Spleen (tissue), 13 donors: Measurements from ENCODE around the gene APBB1IP. TPM values are rescaled to one million over a fixed set of nuclear protein-coding genes. Genes with fewer than 3 reads are reported as not detected.
"Not testable (repeated sequence)": the region's sequence is repeated elsewhere in the genome, so short reads cannot be mapped to it uniquely, and the experiment has no call there.

Experiments used
- DNase-seq: peaks from one replicate; pipeline ENCODE4 v3.0.0-alpha.2; 2020
- H3K27ac ChIP-seq, 8 donors: fragments of 200-600 bp; sonication (generic) in 7 of 8; 1 replicate in 4 of 8; 2 replicates in 4 of 8; pipeline versions ENCODE4 v1.5.0 to v1.8.0; 2016 to 2021; ENCODE audit warnings: inconsistent platforms in 4 of 8, mild to moderate bottlenecking in 4 of 8, moderate library complexity in 1 of 8
- H3K27me3 ChIP-seq, 7 donors: fragments of 200-600 bp; sonication (generic) in 6 of 7; replicated peaks in 1 of 7; 1 replicate in 4 of 7; 2 replicates in 3 of 7; pipeline versions ENCODE4 v1.5.0 to v1.8.0; 2016 to 2021; ENCODE audit warnings: inconsistent platforms in 3 of 7, mild to moderate bottlenecking in 1 of 7
- H3K36me3 ChIP-seq, 6 donors: fragments of 200-600 bp; sonication (generic) in 5 of 6; 1 replicate in 4 of 6; 2 replicates in 2 of 6; pipeline versions ENCODE4 v1.5.0 to v1.8.0; 2016 to 2021; ENCODE audit warnings: inconsistent platforms in 2 of 6
- H3K4me1 ChIP-seq, 6 donors: fragments of 200-600 bp; sonication (generic) in 5 of 6; 1 replicate in 3 of 6; 2 replicates in 3 of 6; pipeline versions ENCODE4 v1.5.0 to v1.8.0; 2016 to 2021; ENCODE audit warnings: inconsistent platforms in 3 of 6
- H3K4me3 ChIP-seq, 8 donors: fragments of 200-600 bp; sonication (generic) in 7 of 8; 1 replicate in 4 of 8; 2 replicates in 4 of 8; pipeline versions ENCODE4 v1.5.0 to v1.8.0; 2016 to 2021; ENCODE audit warnings: inconsistent platforms in 4 of 8, mild to moderate bottlenecking in 4 of 8, moderate library complexity in 2 of 8
- H3K9me3 ChIP-seq, 8 donors: fragments of 200-600 bp; sonication (generic) in 7 of 8; 1 replicate in 4 of 8; 2 replicates in 4 of 8; pipeline versions ENCODE4 v1.5.0 to v1.8.0; 2016 to 2021; ENCODE audit warnings: inconsistent platforms in 4 of 8
- POLR2A ChIP-seq, 3 donors: fragments of 450-650 bp; IDR thresholded peaks; one replicate each; pipeline ENCODE4 v1.5.1; 2017; ENCODE audit warnings: antibody characterized with exemption in 3 of 3, mild to moderate bottlenecking in 1 of 3
- POLR2AphosphoS5 ChIP-seq, 3 donors: sonication (generic); formaldehyde crosslinking; IDR thresholded peaks; one replicate each; pipeline ENCODE4 v1.5.1; 2017; ENCODE audit warnings: antibody characterized with exemption in 3 of 3
- WGBS, 5 donors: extraction: QIAGEN DNeasy Blood & Tissue Kit in 3 of 5; methylation state at CpG; one replicate each; pipeline versions ENCODE4 v1.1.5 to v1.1.7; 2013 to 2018; 5-methylcytosine and 5-hydroxymethylcytosine counted together
- intact Hi-C: fragments of 100-400 bp; cut with DNase I; formaldehyde crosslinking; loops from one replicate; pipeline ENCODE4 v1.15.0; 2023; ENCODE audit warnings: low total_unique reads
- long read RNA-seq, 2 donors: transcript quantifications; one replicate each; lab custom pipeline, GENCODE V29; 2026
- polyA plus RNA-seq, 3 donors: library from polyadenylated mRNA; stranded (reverse); fragments of 200-250 nt; gene quantifications; one replicate each; pipeline ENCODE4 v1.2.1, GENCODE V29; 2013
- total RNA-seq, 7 donors: library from RNA; depleted of rRNA in 3 of 7; stranded (reverse); fragments of >200 nt in 3 of 7; fragmentation: NEBNext Ultra II Directional in 4 of 7; extraction: Animal tissue kit (Norgen Biotek cat#: 25700) in 4 of 7; gene quantifications; one replicate each; pipeline versions ENCODE4 v1.1.0 to v1.2.1, GENCODE V29; 2016 to 2021
- TF ChIP-seq, protein P1 (sequence below), 11 experiments: fragments of 200-600 bp in 7 of 11; fragments of 450-650 bp in 4 of 11; sonication (generic) in 4 of 11; IDR thresholded peaks in 8 of 11; conservative IDR thresholded peaks in 3 of 11; 1 replicate in 7 of 11; 2 replicates in 4 of 11; pipeline versions ENCODE4 v1.4.0 to v1.8.0; 2016 to 2021; ENCODE audit warnings: antibody characterized with exemption in 11 of 11, inconsistent platforms in 4 of 11, mild to moderate bottlenecking in 1 of 11
- donor health status: healthy with polysubstance abuse.
- donor health status: DM: no; HTN: no; CAD: no; lungs with moderate emphysema.
- donor health status: DM: no; HTN: no; CAD: no.
- donor health status: Bipolar disorder and iron deficiency.
- donor health status: healthy.
- donor health status: DM: no; HTN: no; CAD: no.
- donor health status: DM: yes; HTN: yes; CAD: no.

APBB1IP gene, protein sequence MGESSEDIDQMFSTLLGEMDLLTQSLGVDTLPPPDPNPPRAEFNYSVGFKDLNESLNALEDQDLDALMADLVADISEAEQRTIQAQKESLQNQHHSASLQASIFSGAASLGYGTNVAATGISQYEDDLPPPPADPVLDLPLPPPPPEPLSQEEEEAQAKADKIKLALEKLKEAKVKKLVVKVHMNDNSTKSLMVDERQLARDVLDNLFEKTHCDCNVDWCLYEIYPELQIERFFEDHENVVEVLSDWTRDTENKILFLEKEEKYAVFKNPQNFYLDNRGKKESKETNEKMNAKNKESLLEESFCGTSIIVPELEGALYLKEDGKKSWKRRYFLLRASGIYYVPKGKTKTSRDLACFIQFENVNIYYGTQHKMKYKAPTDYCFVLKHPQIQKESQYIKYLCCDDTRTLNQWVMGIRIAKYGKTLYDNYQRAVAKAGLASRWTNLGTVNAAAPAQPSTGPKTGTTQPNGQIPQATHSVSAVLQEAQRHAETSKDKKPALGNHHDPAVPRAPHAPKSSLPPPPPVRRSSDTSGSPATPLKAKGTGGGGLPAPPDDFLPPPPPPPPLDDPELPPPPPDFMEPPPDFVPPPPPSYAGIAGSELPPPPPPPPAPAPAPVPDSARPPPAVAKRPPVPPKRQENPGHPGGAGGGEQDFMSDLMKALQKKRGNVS
- total RNA-seq (100 to 1,000 TPM in 1 of 7 donors, 10 to 100 TPM in 6; 67.8 to 136 (median 84.6) TPM), polyA plus RNA-seq (10 to 100 TPM; 19.7 to 24.9 (median 21.8) TPM)
- long read RNA-seq, donor 1: 0 reads
- long read RNA-seq, donor 2, partial matches to known transcripts: 0 of 2 reads
- long read RNA-seq, donor 2, other reads (novel, unspliced or antisense): 0 of 2 reads

DNA sequence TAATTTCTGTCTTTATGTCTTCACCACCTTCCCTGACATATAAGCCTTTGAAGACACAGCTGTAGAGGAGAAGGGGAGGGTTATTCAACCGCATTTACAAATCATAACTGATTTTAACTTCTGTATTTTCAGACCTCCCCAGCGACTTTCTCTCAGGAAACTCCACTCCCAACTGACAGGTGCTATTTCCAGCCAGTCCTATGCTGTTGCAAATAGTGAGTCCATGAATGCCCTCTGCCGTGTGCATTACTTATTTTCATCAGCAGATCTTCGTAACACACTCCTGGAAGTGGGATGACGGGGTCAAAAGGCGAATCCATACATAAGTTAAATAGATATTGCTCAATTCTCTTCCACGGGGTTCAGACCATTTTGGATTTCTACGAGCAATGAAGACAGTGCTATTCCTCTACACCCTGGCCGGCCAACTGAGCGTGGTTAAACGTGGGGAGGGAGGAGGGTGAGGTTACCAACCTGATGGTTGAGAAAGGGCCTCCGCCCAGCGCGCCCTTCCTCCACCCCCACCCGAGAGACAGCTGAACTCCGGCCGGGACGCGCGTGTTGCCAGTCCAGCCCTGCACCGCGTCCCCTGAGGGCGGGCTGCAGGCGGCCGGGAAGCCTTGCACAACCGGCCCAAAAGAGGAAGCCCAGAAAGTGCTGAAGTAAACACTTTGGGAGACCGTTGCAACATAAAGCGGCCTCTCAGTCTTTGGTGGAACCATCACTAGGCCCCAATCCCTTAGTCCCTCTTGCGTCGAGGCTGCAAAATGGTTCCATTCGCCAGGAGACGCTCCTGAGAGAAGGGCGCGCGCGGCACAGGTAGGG is at the start of gene APBB1IP:
TSS of gene APBB1IP (plus strand) at position 705 of the 825 bp plus-strand sequence. CDS start 53,986 bp downstream, outside the sequence.
- intact Hi-C loops: no loop called here
- peak within 1 kb of the TSS; percentile 92 to 99 (median 95) for H3K27ac ChIP-seq
- WGBS, 5 donors: 3 to 5% (median 5%) methylated on average over 36 of the region's 36 CpGs
- TF ChIP-seq POLR2AphosphoS5 (IDR thresholded peaks at IDR 0.05) (peak; percentile 94 to 97 (median 95)), POLR2A (IDR thresholded peaks at IDR 0.05) (peak; percentile 45 to 74 (median 69))
- TF ChIP-seq, protein P1, sequence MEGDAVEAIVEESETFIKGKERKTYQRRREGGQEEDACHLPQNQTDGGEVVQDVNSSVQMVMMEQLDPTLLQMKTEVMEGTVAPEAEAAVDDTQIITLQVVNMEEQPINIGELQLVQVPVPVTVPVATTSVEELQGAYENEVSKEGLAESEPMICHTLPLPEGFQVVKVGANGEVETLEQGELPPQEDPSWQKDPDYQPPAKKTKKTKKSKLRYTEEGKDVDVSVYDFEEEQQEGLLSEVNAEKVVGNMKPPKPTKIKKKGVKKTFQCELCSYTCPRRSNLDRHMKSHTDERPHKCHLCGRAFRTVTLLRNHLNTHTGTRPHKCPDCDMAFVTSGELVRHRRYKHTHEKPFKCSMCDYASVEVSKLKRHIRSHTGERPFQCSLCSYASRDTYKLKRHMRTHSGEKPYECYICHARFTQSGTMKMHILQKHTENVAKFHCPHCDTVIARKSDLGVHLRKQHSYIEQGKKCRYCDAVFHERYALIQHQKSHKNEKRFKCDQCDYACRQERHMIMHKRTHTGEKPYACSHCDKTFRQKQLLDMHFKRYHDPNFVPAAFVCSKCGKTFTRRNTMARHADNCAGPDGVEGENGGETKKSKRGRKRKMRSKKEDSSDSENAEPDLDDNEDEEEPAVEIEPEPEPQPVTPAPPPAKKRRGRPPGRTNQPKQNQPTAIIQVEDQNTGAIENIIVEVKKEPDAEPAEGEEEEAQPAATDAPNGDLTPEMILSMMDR (IDR thresholded peaks at IDR 0.05 in 8 of 11, conservative IDR thresholded peaks at IDR 0.05 in 3 of 11): peak in 2 of 11 experiments; percentile 9 to 13
- no peaks in the 10 kb centered on the region for H3K9me3 ChIP-seq
- H3K27me3 ChIP-seq: peaks cover 0 to 12% (median 0%) of the 10 kb centered on the region in 7 donors
- peak within 1 kb of the TSS; percentile 58 to 79 (median 63) for H3K4me3 ChIP-seq
- no peaks in the 10 kb centered on the region for H3K36me3 ChIP-seq
- peak; percentile 98 for DNase-seq
- H3K4me1 ChIP-seq: peaks cover 10 to 81% (median 37%) of the 10 kb centered on the region in 6 donors

DNA sequence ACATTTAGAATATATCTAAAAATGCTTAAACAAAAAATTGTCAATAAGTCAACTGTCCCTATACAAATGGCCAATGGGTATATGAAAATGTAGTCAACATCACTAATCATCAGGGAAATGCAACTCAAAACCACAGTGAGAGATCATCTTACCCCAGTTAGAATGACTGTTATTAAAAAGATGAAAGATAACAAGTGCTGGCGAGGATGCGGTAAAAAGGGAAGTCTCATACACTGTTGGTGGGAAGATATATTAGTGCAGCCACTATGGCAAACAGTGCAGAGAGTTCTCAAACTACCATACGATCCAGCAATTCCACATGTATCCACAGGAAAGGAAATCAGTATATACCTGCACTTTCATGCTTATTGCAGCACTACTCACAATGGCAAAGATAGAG is 48.6 kb upstream of the APBB1IP start:
- H3K4me1 ChIP-seq: peaks cover 0 to 27% (median 12%) of the 10 kb centered on the region in 6 donors
- H3K27me3 ChIP-seq: peaks cover 0 to 22% (median 10%) of the 10 kb centered on the region in 7 donors
- TF ChIP-seq, protein P1 (IDR thresholded peaks at IDR 0.05 in 8 of 11, conservative IDR thresholded peaks at IDR 0.05 in 3 of 11): no peak
- no peak for TF ChIP-seq POLR2AphosphoS5 (IDR thresholded peaks at IDR 0.05)
- TF ChIP-seq POLR2A (IDR thresholded peaks at IDR 0.05): no peak
- DNase-seq: no peak
- WGBS, 5 donors: 88 to 95% (median 91%) methylated on average over 3 of the region's 3 CpGs
- H3K9me3 ChIP-seq: peaks cover 0 to 11% (median 7%) of the 10 kb centered on the region in 8 donors
- intact Hi-C loops: no loop called here
- H3K36me3 ChIP-seq: no peaks in the 10 kb centered on the region
- no peak overlapping the region for H3K4me3 ChIP-seq
- no peak overlapping the region for H3K27ac ChIP-seq

DNA sequence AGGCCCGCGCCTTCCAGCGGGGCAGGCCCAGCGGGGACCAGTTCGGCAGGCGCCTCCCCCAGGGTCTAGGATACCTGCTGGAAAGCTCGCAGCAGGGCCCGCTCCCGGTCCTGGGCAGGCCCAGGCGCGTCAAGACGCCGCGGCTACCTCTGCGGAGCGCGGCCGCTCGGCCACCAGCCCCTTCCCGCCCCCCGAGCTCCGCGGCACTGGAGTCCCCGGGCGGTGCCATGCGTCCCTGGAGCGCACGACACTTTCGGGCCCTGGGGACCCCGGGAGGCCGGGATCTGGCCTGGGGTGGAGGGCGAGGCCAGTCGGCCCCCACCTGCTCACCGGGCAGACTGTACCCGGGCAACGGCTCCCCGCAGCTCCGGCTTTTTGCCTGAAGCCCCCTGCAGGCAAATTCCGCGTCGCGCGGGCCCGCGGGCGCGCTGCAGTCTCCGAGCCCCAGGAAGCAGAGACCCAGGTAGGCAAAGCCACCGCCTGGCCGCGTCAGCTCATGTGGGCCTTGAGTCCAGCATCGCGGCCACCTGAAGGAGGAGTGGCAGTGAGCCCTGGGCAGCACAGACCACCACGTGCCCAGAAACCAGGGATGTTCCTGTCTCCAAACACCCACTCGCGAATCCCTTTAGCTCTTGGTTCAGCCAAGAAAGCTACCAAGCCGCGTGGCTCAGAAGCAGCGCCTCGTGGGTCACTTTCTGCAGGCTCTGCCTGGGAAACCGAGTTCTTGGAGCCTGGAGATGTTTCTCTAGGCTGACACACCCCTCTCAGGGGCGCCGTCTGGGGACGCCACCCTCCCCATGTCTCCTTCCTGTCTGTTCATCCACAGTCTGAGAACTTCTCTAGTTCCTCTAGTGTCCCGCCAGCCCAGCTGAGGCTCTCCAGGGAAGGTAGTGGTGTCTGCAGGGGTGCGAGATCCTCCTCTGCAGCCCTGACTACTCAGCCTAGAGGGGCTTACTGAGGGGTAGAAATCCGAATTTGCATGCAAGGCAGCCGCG is 46.1 kb upstream of the APBB1IP start:
- WGBS, 5 donors: 14 to 24% (median 19%) methylated on average over 37 to 69 of the region's 69 CpGs
- intact Hi-C loops: no loop called here
- peak; percentile 85 for DNase-seq
- H3K4me3 ChIP-seq: peak overlapping the region; percentile 4 to 63 (median 28)
- TF ChIP-seq POLR2AphosphoS5 (IDR thresholded peaks at IDR 0.05): no peak
- TF ChIP-seq, protein P1 (IDR thresholded peaks at IDR 0.05 in 8 of 11, conservative IDR thresholded peaks at IDR 0.05 in 3 of 11): no peak
- TF ChIP-seq POLR2A (IDR thresholded peaks at IDR 0.05): no peak
- peaks cover 0 to 19% (median 12%) of the 10 kb centered on the region in 6 donors for H3K4me1 ChIP-seq
- H3K9me3 ChIP-seq: peaks cover 0 to 11% (median 7%) of the 10 kb centered on the region in 8 donors
- H3K27ac ChIP-seq: no peak overlapping the region
- peaks cover 0 to 22% (median 10%) of the 10 kb centered on the region in 7 donors for H3K27me3 ChIP-seq
- no peaks in the 10 kb centered on the region for H3K36me3 ChIP-seq

DNA sequence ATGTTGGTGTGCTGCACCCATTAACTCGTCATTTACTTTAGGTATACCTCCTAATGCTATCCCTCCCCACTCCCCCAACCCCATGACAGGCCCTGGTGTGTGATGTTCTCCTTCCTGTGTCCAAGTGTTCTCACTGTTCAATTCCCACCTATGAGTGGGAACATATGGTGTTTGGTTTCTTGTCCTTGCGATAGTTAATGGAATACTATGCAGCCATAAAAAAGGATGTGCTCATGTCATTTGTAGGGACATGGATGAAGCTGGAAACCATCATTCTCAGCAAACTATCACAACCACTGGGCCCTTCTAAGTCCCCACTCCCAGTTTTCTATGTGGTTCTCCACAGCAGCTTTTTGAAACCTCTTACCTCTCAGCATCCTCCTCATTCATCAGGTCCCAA is 39.8 kb upstream of the APBB1IP start:
- H3K9me3 ChIP-seq, H3K27me3 ChIP-seq, intact Hi-C loops, DNase-seq, H3K4me3 ChIP-seq, H3K27ac ChIP-seq, H3K36me3 ChIP-seq, H3K4me1 ChIP-seq: not testable (repeated sequence)
- 94 to 100% (median 95%) methylated on average over 2 of the region's 2 CpGs for WGBS, 5 donors
